Upper lobe of left lung (tissue), 6 donors: Measurements from ENCODE around the gene HM13. TPM values are rescaled to one million over a fixed set of nuclear protein-coding genes. Genes with fewer than 3 reads are reported as not detected.

Experiments
- ATAC-seq, 2 donors: fragments of 200-7000 bp; cut with Tn5 transposase; one replicate each; pipeline ENCODE4 v1.9.1; 2022; ENCODE audit warnings: mild to moderate bottlenecking in 2 of 2, moderate library complexity in 2 of 2; ENCODE audit not compliant: low FRiP score in 2 of 2
- DNase-seq, 2 donors: peaks; one replicate each; pipeline ENCODE4 v3.0.0-alpha.2; 2019 to 2020
- H3K27ac ChIP-seq, 4 donors: fragments of 200-600 bp; sonication (generic); one replicate each; pipeline ENCODE4 v1.5.1; 2016 to 2019
- H3K27me3 ChIP-seq, 4 donors: fragments of 200-600 bp; sonication (generic); one replicate each; pipeline ENCODE4 v1.5.1; 2017 to 2019
- H3K36me3 ChIP-seq, 4 donors: fragments of 200-600 bp; sonication (generic); one replicate each; pipeline ENCODE4 v1.5.1; 2016 to 2019
- H3K4me1 ChIP-seq, 4 donors: fragments of 200-600 bp; sonication (generic); one replicate each; pipeline ENCODE4 v1.5.1; 2018 to 2019
- H3K4me3 ChIP-seq, 4 donors: fragments of 200-600 bp; sonication (generic); one replicate each; pipeline ENCODE4 v1.5.1; 2017 to 2019; ENCODE audit warnings: mild to moderate bottlenecking in 2 of 4, moderate library complexity in 1 of 4
- H3K9me3 ChIP-seq, 4 donors: fragments of 200-600 bp; sonication (generic); one replicate each; pipeline ENCODE4 v1.5.1; 2018 to 2019
- CTCF ChIP-seq, 6 experiments: fragments of 450-650 bp in 4 of 6; fragments of 200-600 bp in 2 of 6; sonication (generic) in 2 of 6; IDR thresholded peaks; one replicate each; pipeline ENCODE4 v1.5.1; 2016 to 2019; ENCODE audit warnings: antibody characterized with exemption in 6 of 6
- EP300 ChIP-seq, 4 donors: sonication (generic); formaldehyde crosslinking; IDR thresholded peaks; one replicate each; pipeline ENCODE4 v1.5.1; 2017; ENCODE audit warnings: antibody characterized with exemption in 4 of 4, control low read depth in 2 of 4
- POLR2A ChIP-seq, 4 donors: fragments of 450-650 bp; IDR thresholded peaks; one replicate each; pipeline ENCODE4 v1.5.1; 2016 to 2017; ENCODE audit warnings: antibody characterized with exemption in 4 of 4, mild to moderate bottlenecking in 2 of 4
- POLR2AphosphoS5 ChIP-seq, 2 donors: sonication (generic); formaldehyde crosslinking; IDR thresholded peaks; one replicate each; pipeline ENCODE4 v1.5.1; 2017; ENCODE audit warnings: antibody characterized with exemption in 2 of 2
- WGBS, 2 donors: methylation state at CpG; one replicate each; pipeline ENCODE4 v1.1.5; 2017 to 2018; 5-methylcytosine and 5-hydroxymethylcytosine counted together
- total RNA-seq, 6 donors: library from RNA; depleted of rRNA in 4 of 6; stranded (reverse); fragments of >200 nt in 4 of 6; gene quantifications; one replicate each; pipeline versions ENCODE4 v1.1.0 to v1.2.1, GENCODE V29; 2016 to 2021
- donor health status: DM: no; HTN: no; CAD: no; lungs with moderate emphysema.
- donor health status: DM: no; HTN: yes; CAD: no; lungs with severe emphysema.

HM13 gene
- total RNA-seq, 6 donors from 2014 or later: 58.7 to 186 (median 81.6) TPM

DNA sequence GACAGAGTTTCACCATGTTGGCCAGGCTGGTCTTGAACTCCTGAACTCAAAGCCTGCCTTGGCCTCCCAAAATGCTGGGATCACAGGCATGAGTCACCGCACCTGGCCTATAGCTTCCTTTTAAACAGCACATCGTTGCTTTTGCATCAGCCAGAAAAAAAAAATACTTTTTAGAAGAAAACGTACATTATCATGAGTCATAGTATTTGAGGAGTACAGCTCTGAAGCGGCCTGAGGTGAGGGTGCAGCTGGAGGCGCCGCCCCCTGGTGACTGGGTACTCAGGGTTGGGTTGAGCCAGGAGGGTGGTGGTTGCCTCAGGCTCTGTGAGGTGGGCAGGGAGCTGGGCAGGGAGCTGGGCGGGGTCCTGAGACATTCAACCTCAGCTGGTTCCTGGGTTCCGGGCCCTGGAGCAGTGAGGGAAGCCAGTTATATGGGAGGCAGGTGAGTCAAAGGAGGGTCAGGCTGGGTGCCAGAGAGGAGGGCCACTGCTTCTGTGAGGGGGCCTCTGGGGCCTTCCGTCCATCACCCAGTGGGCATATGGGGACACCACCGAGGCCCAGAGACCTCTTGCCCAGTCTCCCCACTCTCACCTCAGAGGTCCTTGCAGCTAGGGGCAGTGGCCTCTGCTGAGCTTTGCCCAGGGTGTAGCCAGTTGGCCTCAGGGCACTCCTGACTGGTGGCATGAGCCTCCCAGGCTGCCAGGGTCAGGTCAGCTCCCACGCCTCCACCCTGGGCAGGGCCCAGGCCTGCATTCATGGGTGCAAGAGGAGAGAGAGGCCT lies 79.2 kb downstream of the HM13 start:
- WGBS, 2 donors: 72 to 75% methylated on average over 8 to 9 of the region's 11 CpGs
- H3K4me3 ChIP-seq: no peak overlapping the region
- peak; percentile 20 to 78 for ATAC-seq
- H3K27me3 ChIP-seq: no peaks in the 10 kb centered on the region
- H3K9me3 ChIP-seq: no peaks in the 10 kb centered on the region
- no peaks in the 10 kb centered on the region for H3K36me3 ChIP-seq
- peak overlapping the region; percentile 64 to 94 (median 82) for H3K27ac ChIP-seq
- TF ChIP-seq CTCF (IDR thresholded peaks at IDR 0.05): no peak
- TF ChIP-seq EP300 (IDR thresholded peaks at IDR 0.05): no peak
- no peak for TF ChIP-seq POLR2A (IDR thresholded peaks at IDR 0.05)
- no peak for TF ChIP-seq POLR2AphosphoS5 (IDR thresholded peaks at IDR 0.05)
- H3K4me1 ChIP-seq: peaks cover 40 to 59% (median 41%) of the 10 kb centered on the region in 4 donors
- DNase-seq: peak; percentile 76 to 78

- 93 to 94% methylated on average over 13 of the region's 13 CpGs for WGBS, 2 donors
- Histone ChIP-seq H3K27ac (peak overlapping the region; percentile 77 to 94 (median 82)), H3K4me3 (no peak overlapping the region), H3K36me3 (no peaks in the 10 kb centered on the region), H3K9me3 (no peaks in the 10 kb centered on the region), H3K27me3 (no peaks in the 10 kb centered on the region), H3K4me1 (peaks cover 33 to 52% (median 38%) of the 10 kb centered on the region in 4 donors)
- ATAC-seq (no peak), DNase-seq (no peak)
- TF ChIP-seq POLR2A (IDR thresholded peaks at IDR 0.05) (no peak), EP300 (IDR thresholded peaks at IDR 0.05) (no peak), CTCF (IDR thresholded peaks at IDR 0.05) (no peak), POLR2AphosphoS5 (IDR thresholded peaks at IDR 0.05) (no peak)
These were observed 79.8 kb downstream of the HM13 start for GRCh38 chr20:31594002-31594557.

DNA sequence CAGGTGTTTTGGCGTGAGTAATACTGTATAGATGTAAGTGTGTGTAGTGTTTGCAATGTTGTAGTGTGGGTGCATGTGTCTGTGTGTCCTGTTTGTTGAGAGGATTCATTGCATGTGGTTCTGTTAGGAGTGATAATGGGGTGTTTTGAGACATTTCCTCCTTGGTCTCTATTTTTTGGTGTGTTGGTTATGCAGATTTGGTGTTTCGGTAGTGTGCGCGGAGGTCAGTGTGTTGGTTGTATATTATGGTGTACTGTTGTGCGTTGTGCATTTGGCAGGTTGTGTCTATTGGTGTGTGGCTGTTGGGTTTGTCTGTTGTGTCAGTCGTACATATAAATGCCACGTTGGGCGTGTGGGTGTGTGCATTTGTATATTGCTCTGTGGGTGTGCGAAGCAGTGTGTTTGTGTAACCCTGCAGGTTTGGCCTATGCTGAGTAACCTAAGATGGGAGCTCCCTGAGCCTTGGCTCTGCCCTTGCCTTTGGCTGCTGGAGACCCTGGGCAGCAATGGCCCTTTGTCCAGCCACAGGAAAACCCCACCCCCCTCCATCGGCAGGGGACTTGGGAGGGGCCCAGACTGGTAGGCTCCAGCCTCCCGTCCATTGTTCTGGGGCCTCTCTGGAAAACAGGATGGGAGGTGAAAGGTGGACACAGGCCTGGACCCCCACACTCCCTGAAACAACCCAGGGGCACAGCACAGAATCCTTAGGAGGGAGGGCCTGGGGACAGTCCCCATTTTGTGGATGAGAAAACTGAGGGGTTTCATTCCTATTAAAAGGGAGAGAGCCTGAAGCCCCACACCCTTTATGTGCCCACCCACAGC lies 80.5 kb downstream of the HM13 start:
- 65 to 88% methylated on average over 9 to 11 of the region's 11 CpGs for WGBS, 2 donors
- peak overlapping the region; percentile 77 to 94 (median 82) for H3K27ac ChIP-seq

GRCh38 chr20:31595380-31595653 lies 81.1 kb downstream of the HM13 start:
- H3K36me3 ChIP-seq: no peaks in the 10 kb centered on the region
- WGBS, 2 donors: 60 to 73% methylated on average over 3 of the region's 3 CpGs
- no peak overlapping the region for H3K4me3 ChIP-seq
- H3K9me3 ChIP-seq: no peaks in the 10 kb centered on the region
- H3K4me1 ChIP-seq: peaks cover 33 to 50% (median 36%) of the 10 kb centered on the region in 4 donors
- DNase-seq: no peak
- no peaks in the 10 kb centered on the region for H3K27me3 ChIP-seq
- no peak for TF ChIP-seq POLR2AphosphoS5 (IDR thresholded peaks at IDR 0.05)
- TF ChIP-seq EP300 (IDR thresholded peaks at IDR 0.05): no peak
- no peak for TF ChIP-seq CTCF (IDR thresholded peaks at IDR 0.05)
- TF ChIP-seq POLR2A (IDR thresholded peaks at IDR 0.05): no peak
- H3K27ac ChIP-seq: peak overlapping the region; percentile 77 to 94 (median 82)
- no peak for ATAC-seq

More for the DNA sequence above, 80.5 kb downstream of the HM13 start:
- Histone ChIP-seq H3K4me3 (no peak overlapping the region), H3K36me3 (no peaks in the 10 kb centered on the region), H3K9me3 (no peaks in the 10 kb centered on the region), H3K27me3 (no peaks in the 10 kb centered on the region), H3K4me1 (peaks cover 33 to 50% (median 36%) of the 10 kb centered on the region in 4 donors)
- ATAC-seq (peak in 1 of 2 donors; percentile 25), DNase-seq (no peak)
- TF ChIP-seq EP300 (IDR thresholded peaks at IDR 0.05) (peak in 1 of 4 donors; percentile 66), POLR2AphosphoS5 (IDR thresholded peaks at IDR 0.05) (peak in 1 of 2 donors; percentile 31), POLR2A (IDR thresholded peaks at IDR 0.05) (peak in 1 of 4 donors; percentile 20), CTCF (IDR thresholded peaks at IDR 0.05) (no peak)
